HEK293 (cell line): Measurements from ENCODE around the gene PCSK2.

Experiments used
- CTCF ChIA-PET: fragments of 350-600 bp; formaldehyde crosslinking; extraction: SDS; loops from one replicate; lab custom pipeline; 2021; ENCODE audit warnings: antibody characterized with exemption; lab: Yijun Ruan, JAX
- POLR2A ChIA-PET: fragments of 300-600 bp; formaldehyde crosslinking; extraction: SDS; loops from one replicate; lab custom pipeline; 2020; ENCODE audit warnings: antibody characterized with exemption, inconsistent platforms; lab: Yijun Ruan, JAX
- H3K27ac ChIP-seq: fragments of 200-500 bp; sonication (Bioruptor generic); 2 replicates; pipeline ENCODE4 v1.5.1; 2014; ENCODE audit warnings: low read depth, low read length, control low read depth, inconsistent platforms; ENCODE audit errors: extremely low read depth
- H3K36me3 ChIP-seq, 2 experiments: fragments of 200-500 bp in 1 of 2; sonication (Bioruptor generic) in 1 of 2; 1 replicate in 1 of 2; 2 replicates in 1 of 2; pipeline ENCODE4 v1.5.1; 2014 to 2017; ENCODE audit warnings: inconsistent platforms in 2 of 2, low read length in 2 of 2; ENCODE audit not compliant: control insufficient read depth in 2 of 2, insufficient read depth in 1 of 2
- H3K4me1 ChIP-seq: fragments of 200-500 bp; sonication (Bioruptor generic); 2 replicates; pipeline ENCODE4 v1.5.1; 2014; ENCODE audit warnings: mild to moderate bottlenecking, low read length, inconsistent platforms; ENCODE audit not compliant: control insufficient read depth, insufficient read depth
- H3K4me3 ChIP-seq: 2 replicates; pipeline ENCODE4 v1.5.1; 2011; ENCODE audit warnings: low read depth, mild to moderate bottlenecking, control low read depth, low read length, moderate library complexity
- H3K9me3 ChIP-seq: fragments of 200-500 bp; sonication (Bioruptor generic); 2 replicates; pipeline ENCODE4 v1.5.1; 2014; ENCODE audit warnings: low read depth, low read length, inconsistent platforms; ENCODE audit not compliant: control insufficient read depth, insufficient read depth
- GLIS2 ChIP-seq: fragments of 450-650 bp; formaldehyde crosslinking; IDR thresholded peaks from 2 replicates; pipeline ENCODE4 v1.5.1; 2016; ENCODE audit warnings: missing biosample characterization, missing genetic modification characterization
- KLF16 ChIP-seq: fragments of 450-650 bp; formaldehyde crosslinking; IDR thresholded peaks from 2 replicates; pipeline ENCODE4 v1.5.1; 2017; ENCODE audit warnings: missing biosample characterization, missing genetic modification characterization
- OVOL3 ChIP-seq: fragments of 450-650 bp; formaldehyde crosslinking; IDR thresholded peaks from 2 replicates; pipeline ENCODE4 v1.5.1; 2016; ENCODE audit warnings: missing biosample characterization, missing genetic modification characterization
- PRDM1 ChIP-seq: fragments of 450-650 bp; formaldehyde crosslinking; IDR thresholded peaks from 2 replicates; pipeline ENCODE4; 2016; ENCODE audit warnings: missing biosample characterization, missing genetic modification characterization
- REPIN1 ChIP-seq: fragments of 450-650 bp; formaldehyde crosslinking; IDR thresholded peaks from 2 replicates; pipeline ENCODE4 v1.5.1; 2017; ENCODE audit warnings: missing biosample characterization, missing genetic modification characterization, low read depth
- SCRT1 ChIP-seq: fragments of 450-650 bp; formaldehyde crosslinking; IDR thresholded peaks from 2 replicates; pipeline ENCODE4 v1.5.1; 2016; ENCODE audit warnings: missing biosample characterization, missing genetic modification characterization, borderline replicate concordance
- SCRT2 ChIP-seq: fragments of 450-650 bp; formaldehyde crosslinking; IDR thresholded peaks from 2 replicates; pipeline ENCODE4 v1.5.1; 2016; ENCODE audit warnings: missing biosample characterization, missing genetic modification characterization
- SETDB1 ChIP-seq: IDR thresholded peaks from one replicate; pipeline ENCODE4 v1.6.1; 2017; ENCODE audit warnings: mild to moderate bottlenecking, low read length, moderate library complexity, mixed read lengths; ENCODE audit not compliant: insufficient read length
- ZBTB7A ChIP-seq: fragments of 450-650 bp; formaldehyde crosslinking; IDR thresholded peaks from 2 replicates; pipeline ENCODE4 v1.5.1; 2016; ENCODE audit warnings: low read depth, missing biosample characterization, missing genetic modification characterization
- ZNF114 ChIP-seq: fragments of 450-650 bp; formaldehyde crosslinking; IDR thresholded peaks from 2 replicates; pipeline ENCODE4 v1.5.0; 2017; ENCODE audit warnings: missing biosample characterization, missing genetic modification characterization
- ZNF157 ChIP-seq: fragments of 450-650 bp; formaldehyde crosslinking; IDR thresholded peaks from 2 replicates; pipeline ENCODE4 v1.5.1; 2016; ENCODE audit warnings: missing biosample characterization, missing genetic modification characterization
- ZNF169 ChIP-seq: fragments of 450-650 bp; formaldehyde crosslinking; IDR thresholded peaks from 2 replicates; pipeline ENCODE4 v1.5.1; 2016; ENCODE audit warnings: missing biosample characterization, missing genetic modification characterization
- ZNF248 ChIP-seq: fragments of 450-650 bp; formaldehyde crosslinking; IDR thresholded peaks from 2 replicates; pipeline ENCODE4 v1.5.1; 2017; ENCODE audit warnings: missing biosample characterization, missing genetic modification characterization
- ZNF366 ChIP-seq: fragments of 450-650 bp; formaldehyde crosslinking; conservative IDR thresholded peaks from 2 replicates; pipeline ENCODE4 v1.5.1; 2016; ENCODE audit warnings: missing biosample characterization, missing genetic modification characterization
- ZNF433 ChIP-seq: fragments of 450-650 bp; formaldehyde crosslinking; IDR thresholded peaks from 2 replicates; pipeline ENCODE4 v1.5.1; 2016; ENCODE audit warnings: missing biosample characterization, missing genetic modification characterization, low read depth
- ZNF48 ChIP-seq: fragments of 450-650 bp; formaldehyde crosslinking; IDR thresholded peaks from 2 replicates; pipeline ENCODE4 v1.5.1; 2016; ENCODE audit warnings: missing biosample characterization, missing genetic modification characterization
- ZNF510 ChIP-seq: fragments of 450-650 bp; formaldehyde crosslinking; IDR thresholded peaks from 2 replicates; pipeline ENCODE4 v1.5.1; 2018; ENCODE audit warnings: mild to moderate bottlenecking, missing genetic modification characterization, missing biosample characterization; ENCODE audit not compliant: insufficient replicate concordance
- ZNF560 ChIP-seq: fragments of 450-650 bp; formaldehyde crosslinking; IDR thresholded peaks from 2 replicates; pipeline ENCODE4 v1.5.1; 2017; ENCODE audit warnings: missing biosample characterization, missing genetic modification characterization, borderline replicate concordance
- ZNF561 ChIP-seq: fragments of 450-650 bp; IDR thresholded peaks from 2 replicates; pipeline ENCODE4 v1.5.1; 2018; ENCODE audit warnings: missing biosample characterization, missing genetic modification characterization, borderline replicate concordance
- ZNF600 ChIP-seq: fragments of 450-650 bp; formaldehyde crosslinking; IDR thresholded peaks from 2 replicates; pipeline ENCODE4 v1.5.1; 2016; ENCODE audit warnings: missing biosample characterization, missing genetic modification characterization
- TF ChIP-seq, protein P1 (sequence below): IDR thresholded peaks from 2 replicates; pipeline ENCODE4 v1.6.1; 2011; ENCODE audit warnings: mild to moderate bottlenecking, low read depth, low read length, borderline replicate concordance
- TF ChIP-seq, protein P2 (sequence below): fragments of 450-650 bp; formaldehyde crosslinking; IDR thresholded peaks from 2 replicates; pipeline ENCODE4 v1.5.1; 2017; ENCODE audit warnings: missing biosample characterization, missing genetic modification characterization
- TF ChIP-seq, protein P3 (sequence below): fragments of 450-650 bp; formaldehyde crosslinking; IDR thresholded peaks from 2 replicates; pipeline ENCODE4 v1.5.0; 2017; ENCODE audit warnings: missing biosample characterization, missing genetic modification characterization, borderline replicate concordance

PCSK2 gene

DNA sequence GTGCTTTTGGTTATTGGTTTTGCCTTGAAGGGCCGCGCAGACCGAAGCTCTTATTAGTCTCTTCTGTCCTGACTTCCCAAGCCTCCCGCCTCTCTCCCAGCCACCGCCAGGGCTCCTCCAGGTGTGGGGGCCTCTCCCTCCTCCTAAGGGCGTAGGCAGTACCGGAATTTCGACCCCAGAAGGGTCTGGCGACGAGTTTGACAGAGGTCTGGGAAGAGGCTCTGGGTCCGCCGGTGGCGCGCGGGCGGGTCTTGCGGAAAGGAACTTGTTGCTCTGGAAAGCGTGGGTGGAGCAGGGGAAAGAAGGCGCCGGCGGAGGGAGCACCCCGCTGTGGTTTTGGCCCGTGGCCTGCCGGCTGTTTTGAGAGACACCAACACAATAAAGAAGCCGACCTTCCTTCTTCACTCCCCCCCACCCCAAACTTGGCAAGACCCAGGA lies 1.8 kb downstream of the PCSK2 start (continued):
- TF ChIP-seq GLIS2 (tag by site-specific recombination) (0 out of 2 replicates have a peak, but pooled peaks have one; percentile 16), SCRT2 (tag by site-specific recombination) (peak; percentile 93), SETDB1 (no peak)

DNA sequence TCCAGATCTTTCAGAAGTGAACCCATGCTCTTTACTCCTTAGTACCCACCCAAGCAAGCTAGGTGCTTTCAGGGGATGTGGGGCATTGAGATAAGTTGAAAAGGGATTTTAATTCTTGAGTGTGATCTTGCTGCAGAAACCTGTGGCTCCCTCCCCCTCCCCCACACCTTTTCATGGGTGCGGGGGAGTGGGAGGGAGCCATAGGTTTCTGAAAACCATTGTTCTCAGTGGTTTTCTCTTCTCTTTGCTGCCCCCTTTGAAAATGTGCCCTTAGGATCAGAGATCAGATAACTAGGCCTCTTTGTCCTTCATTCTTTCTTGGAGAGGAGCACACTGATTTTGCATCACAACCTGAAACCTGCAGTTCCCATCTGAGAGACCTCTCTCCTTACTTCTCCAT lies 2.4 kb downstream of the PCSK2 start:
- H3K4me1 ChIP-seq: peaks cover 19% of the 10 kb centered on the region
- CTCF ChIA-PET: interaction anchor here (0.7 kb wide), 1 partner anchor 793 kb away, joined by 4 read pairs; no protein-coding TSS in a partner anchor
- H3K9me3 ChIP-seq: no peaks in the 10 kb centered on the region
- H3K27ac ChIP-seq: no peak overlapping the region
- TF ChIP-seq SCRT1 (tag by site-specific recombination) (no peak), ZNF433 (tag by site-specific recombination) (no peak), OVOL3 (no peak), ZNF366 (tag by site-specific recombination) (no peak), REPIN1 (no peak), ZNF248 (tag by site-specific recombination) (no peak), ZNF560 (no peak), ZNF157 (no peak), PRDM1 (tag by site-specific recombination) (no peak), ZNF600 (tag by site-specific recombination) (no peak), ZNF114 (tag by site-specific recombination) (no peak), ZNF510 (no peak), ZBTB7A (no peak), ZNF561 (tag by site-specific recombination) (no peak), ZNF48 (tag by site-specific recombination) (no peak), ZNF169 (tag by site-specific recombination) (no peak), KLF16 (tag by site-specific recombination) (no peak)
- TF ChIP-seq, protein P1, sequence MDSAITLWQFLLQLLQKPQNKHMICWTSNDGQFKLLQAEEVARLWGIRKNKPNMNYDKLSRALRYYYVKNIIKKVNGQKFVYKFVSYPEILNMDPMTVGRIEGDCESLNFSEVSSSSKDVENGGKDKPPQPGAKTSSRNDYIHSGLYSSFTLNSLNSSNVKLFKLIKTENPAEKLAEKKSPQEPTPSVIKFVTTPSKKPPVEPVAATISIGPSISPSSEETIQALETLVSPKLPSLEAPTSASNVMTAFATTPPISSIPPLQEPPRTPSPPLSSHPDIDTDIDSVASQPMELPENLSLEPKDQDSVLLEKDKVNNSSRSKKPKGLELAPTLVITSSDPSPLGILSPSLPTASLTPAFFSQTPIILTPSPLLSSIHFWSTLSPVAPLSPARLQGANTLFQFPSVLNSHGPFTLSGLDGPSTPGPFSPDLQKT: no peak
- TF ChIP-seq, protein P2, sequence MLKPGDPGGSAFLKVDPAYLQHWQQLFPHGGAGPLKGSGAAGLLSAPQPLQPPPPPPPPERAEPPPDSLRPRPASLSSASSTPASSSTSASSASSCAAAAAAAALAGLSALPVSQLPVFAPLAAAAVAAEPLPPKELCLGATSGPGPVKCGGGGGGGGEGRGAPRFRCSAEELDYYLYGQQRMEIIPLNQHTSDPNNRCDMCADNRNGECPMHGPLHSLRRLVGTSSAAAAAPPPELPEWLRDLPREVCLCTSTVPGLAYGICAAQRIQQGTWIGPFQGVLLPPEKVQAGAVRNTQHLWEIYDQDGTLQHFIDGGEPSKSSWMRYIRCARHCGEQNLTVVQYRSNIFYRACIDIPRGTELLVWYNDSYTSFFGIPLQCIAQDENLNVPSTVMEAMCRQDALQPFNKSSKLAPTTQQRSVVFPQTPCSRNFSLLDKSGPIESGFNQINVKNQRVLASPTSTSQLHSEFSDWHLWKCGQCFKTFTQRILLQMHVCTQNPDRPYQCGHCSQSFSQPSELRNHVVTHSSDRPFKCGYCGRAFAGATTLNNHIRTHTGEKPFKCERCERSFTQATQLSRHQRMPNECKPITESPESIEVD (tag by site-specific recombination): no peak
- TF ChIP-seq, protein P3, sequence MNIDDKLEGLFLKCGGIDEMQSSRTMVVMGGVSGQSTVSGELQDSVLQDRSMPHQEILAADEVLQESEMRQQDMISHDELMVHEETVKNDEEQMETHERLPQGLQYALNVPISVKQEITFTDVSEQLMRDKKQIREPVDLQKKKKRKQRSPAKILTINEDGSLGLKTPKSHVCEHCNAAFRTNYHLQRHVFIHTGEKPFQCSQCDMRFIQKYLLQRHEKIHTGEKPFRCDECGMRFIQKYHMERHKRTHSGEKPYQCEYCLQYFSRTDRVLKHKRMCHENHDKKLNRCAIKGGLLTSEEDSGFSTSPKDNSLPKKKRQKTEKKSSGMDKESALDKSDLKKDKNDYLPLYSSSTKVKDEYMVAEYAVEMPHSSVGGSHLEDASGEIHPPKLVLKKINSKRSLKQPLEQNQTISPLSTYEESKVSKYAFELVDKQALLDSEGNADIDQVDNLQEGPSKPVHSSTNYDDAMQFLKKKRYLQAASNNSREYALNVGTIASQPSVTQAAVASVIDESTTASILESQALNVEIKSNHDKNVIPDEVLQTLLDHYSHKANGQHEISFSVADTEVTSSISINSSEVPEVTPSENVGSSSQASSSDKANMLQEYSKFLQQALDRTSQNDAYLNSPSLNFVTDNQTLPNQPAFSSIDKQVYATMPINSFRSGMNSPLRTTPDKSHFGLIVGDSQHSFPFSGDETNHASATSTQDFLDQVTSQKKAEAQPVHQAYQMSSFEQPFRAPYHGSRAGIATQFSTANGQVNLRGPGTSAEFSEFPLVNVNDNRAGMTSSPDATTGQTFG (tag by site-specific recombination): no peak
- no peaks in the 10 kb centered on the region for H3K36me3 ChIP-seq
- no peak overlapping the region for H3K4me3 ChIP-seq
- POLR2A ChIA-PET: no interaction called here
